SK-N-SH treated with all-trans-retinoic acid at 6 μM for 48 hours (cell line): ENCODE data around the gene ESYT2.

Experiments
- ATAC-seq: fragments of 200-7000 bp; cut with Tn5 transposase; 3 replicates; pipeline ENCODE4 v1.9.1; 2020; ENCODE audit warnings: mild to moderate bottlenecking, moderate library complexity
- ARNTL ChIP-seq: fragments of 450-650 bp; formaldehyde crosslinking; IDR thresholded peaks from 2 replicates; pipeline ENCODE4 v1.5.0; 2020; ENCODE audit warnings: low read depth, mild to moderate bottlenecking, moderate library complexity, borderline replicate concordance
- BACH2 ChIP-seq: fragments of 250-450 bp; sonication (Bioruptor Pico); IDR thresholded peaks from 2 replicates; pipeline ENCODE4 v1.9.0; 2021; ENCODE audit warnings: mild to moderate bottlenecking, borderline replicate concordance
- CSDC2 ChIP-seq: fragments of 250-450 bp; sonication (Bioruptor Pico); IDR thresholded peaks from 2 replicates; pipeline ENCODE4 v1.5.0; 2020; ENCODE audit warnings: mild to moderate bottlenecking, moderate library complexity
- CSRNP3 ChIP-seq: fragments of 250-450 bp; sonication (Bioruptor Pico); IDR thresholded peaks from 2 replicates; pipeline ENCODE4 v1.5.1; 2021; ENCODE audit warnings: mild to moderate bottlenecking, moderate library complexity
- ESRRG ChIP-seq: fragments of 250-450 bp; sonication (Bioruptor Pico); IDR thresholded peaks from 2 replicates; pipeline ENCODE4 v1.6.1; 2021; ENCODE audit warnings: mild to moderate bottlenecking
- GLIS3 ChIP-seq: fragments of 250-450 bp; sonication (Bioruptor Pico); IDR thresholded peaks from 2 replicates; pipeline ENCODE4 v1.5.0; 2020; ENCODE audit warnings: mild to moderate bottlenecking, moderate library complexity
- ISL1 ChIP-seq: fragments of 250-450 bp; sonication (Bioruptor Pico); IDR thresholded peaks from 2 replicates; pipeline ENCODE4 v2.1.2; 2022; ENCODE audit warnings: mild to moderate bottlenecking, moderate library complexity
- OSR1 ChIP-seq: fragments of 250-450 bp; sonication (Bioruptor Pico); IDR thresholded peaks from 2 replicates; pipeline ENCODE4 v1.8.0; 2022; ENCODE audit warnings: moderate library complexity, mild to moderate bottlenecking, inconsistent platforms
- POU6F1 ChIP-seq: fragments of 250-450 bp; sonication (Bioruptor Pico); IDR thresholded peaks from 2 replicates; pipeline ENCODE4 v1.8.0; 2021; ENCODE audit warnings: low read depth, mild to moderate bottlenecking, moderate library complexity, borderline replicate concordance
- PPARA ChIP-seq: fragments of 250-450 bp; sonication (Bioruptor Pico); IDR thresholded peaks from 2 replicates; pipeline ENCODE4 v1.5.0; 2020; ENCODE audit warnings: mild to moderate bottlenecking, borderline replicate concordance
- RARB ChIP-seq: fragments of 250-450 bp; sonication (Bioruptor Pico); IDR thresholded peaks from 2 replicates; pipeline ENCODE4 v1.8.0; 2021; ENCODE audit warnings: mild to moderate bottlenecking, moderate library complexity
- SNAI2 ChIP-seq: fragments of 250-450 bp; sonication (Bioruptor Pico); IDR thresholded peaks from 2 replicates; pipeline ENCODE4 v1.5.0; 2020; ENCODE audit warnings: mild to moderate bottlenecking, moderate library complexity
- TCF4 ChIP-seq: fragments of 250-450 bp; sonication (Bioruptor Pico); IDR thresholded peaks from 2 replicates; pipeline ENCODE4 v1.8.0; 2021; ENCODE audit warnings: mild to moderate bottlenecking, moderate library complexity, borderline replicate concordance
- TOX ChIP-seq: fragments of 250-450 bp; sonication (Bioruptor Pico); IDR thresholded peaks from 2 replicates; pipeline ENCODE4 v1.8.0; 2021; ENCODE audit warnings: mild to moderate bottlenecking, moderate library complexity, borderline replicate concordance
- ZC3H10 ChIP-seq: fragments of 250-450 bp; sonication (Bioruptor Pico); IDR thresholded peaks from 2 replicates; pipeline ENCODE4 v1.5.1; 2021; ENCODE audit warnings: mild to moderate bottlenecking, moderate library complexity
- ZFP3 ChIP-seq: fragments of 250-450 bp; sonication (Bioruptor Pico); IDR thresholded peaks from 2 replicates; pipeline ENCODE4 v1.5.0; 2020; ENCODE audit warnings: mild to moderate bottlenecking, moderate library complexity
- ZFP30 ChIP-seq: fragments of 450-650 bp; formaldehyde crosslinking; IDR thresholded peaks from 2 replicates; pipeline ENCODE4 v1.5.0; 2022; ENCODE audit warnings: mild to moderate bottlenecking, moderate library complexity
- ZNF565 ChIP-seq: fragments of 450-650 bp; formaldehyde crosslinking; conservative IDR thresholded peaks from 2 replicates; pipeline ENCODE4 v1.5.0; 2020; ENCODE audit warnings: low read depth, mild to moderate bottlenecking, moderate library complexity
- ZNF70 ChIP-seq: fragments of 450-650 bp; formaldehyde crosslinking; IDR thresholded peaks from 2 replicates; pipeline ENCODE4 v1.5.0; 2020; ENCODE audit warnings: mild to moderate bottlenecking, moderate library complexity
- ZNF8 ChIP-seq: fragments of 450-650 bp; formaldehyde crosslinking; IDR thresholded peaks from 2 replicates; pipeline ENCODE4 v1.5.0; 2020; ENCODE audit warnings: mild to moderate bottlenecking, moderate library complexity
- TF ChIP-seq, protein P1 (sequence below): fragments of 250-450 bp; sonication (Bioruptor Pico); IDR thresholded peaks from 2 replicates; pipeline ENCODE4 v1.8.0; 2020; ENCODE audit warnings: mild to moderate bottlenecking, moderate library complexity, borderline replicate concordance
- TF ChIP-seq, protein P2 (sequence below): fragments of 250-450 bp; sonication (Bioruptor Pico); IDR thresholded peaks from 2 replicates; pipeline ENCODE4 v1.5.1; 2020; ENCODE audit warnings: low read depth, mild to moderate bottlenecking, moderate library complexity
- TF ChIP-seq, protein P3 (sequence below): fragments of 250-450 bp; sonication (Bioruptor Pico); IDR thresholded peaks from 2 replicates; pipeline ENCODE4 v1.5.0; 2020; ENCODE audit warnings: mild to moderate bottlenecking, moderate library complexity

The ESYT2 gene

DNA sequence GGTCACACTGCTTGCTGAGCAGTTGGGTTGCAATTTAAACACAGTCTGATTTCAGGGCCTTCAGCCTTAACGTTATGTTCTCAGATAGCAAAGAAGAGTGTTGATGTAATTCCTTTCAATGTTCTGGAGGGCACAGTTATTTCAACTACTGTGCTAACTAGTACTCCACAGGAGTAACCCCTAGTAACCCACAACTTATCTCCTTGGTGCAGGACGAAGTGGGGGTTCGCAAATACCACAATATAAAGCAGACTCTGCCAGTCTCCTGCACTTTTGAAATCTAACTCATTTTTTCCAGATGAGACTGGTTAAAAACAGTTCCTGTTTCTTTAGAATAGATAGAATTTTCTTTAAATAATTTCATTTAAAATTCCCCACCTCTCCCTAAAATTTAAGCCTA is 77.6 kb downstream of the ESYT2 start:
- no peak for ATAC-seq
- TF ChIP-seq ZC3H10 (no peak), ESRRG (no peak), ARNTL (no peak), TCF4 (CRISPR knock-in tag) (no peak), PPARA (CRISPR knock-in tag) (no peak), ZNF565 (CRISPR knock-in tag) (no peak), ZNF70 (CRISPR knock-in tag) (no peak), SNAI2 (CRISPR knock-in tag) (no peak), TOX (no peak), ZFP3 (CRISPR knock-in tag) (no peak), CSDC2 (CRISPR knock-in tag) (no peak), RARB (CRISPR knock-in tag) (no peak), BACH2 (CRISPR knock-in tag) (no peak), ISL1 (CRISPR knock-in tag) (no peak), ZFP30 (CRISPR knock-in tag) (no peak), CSRNP3 (CRISPR knock-in tag) (no peak)
- TF ChIP-seq, protein P1, sequence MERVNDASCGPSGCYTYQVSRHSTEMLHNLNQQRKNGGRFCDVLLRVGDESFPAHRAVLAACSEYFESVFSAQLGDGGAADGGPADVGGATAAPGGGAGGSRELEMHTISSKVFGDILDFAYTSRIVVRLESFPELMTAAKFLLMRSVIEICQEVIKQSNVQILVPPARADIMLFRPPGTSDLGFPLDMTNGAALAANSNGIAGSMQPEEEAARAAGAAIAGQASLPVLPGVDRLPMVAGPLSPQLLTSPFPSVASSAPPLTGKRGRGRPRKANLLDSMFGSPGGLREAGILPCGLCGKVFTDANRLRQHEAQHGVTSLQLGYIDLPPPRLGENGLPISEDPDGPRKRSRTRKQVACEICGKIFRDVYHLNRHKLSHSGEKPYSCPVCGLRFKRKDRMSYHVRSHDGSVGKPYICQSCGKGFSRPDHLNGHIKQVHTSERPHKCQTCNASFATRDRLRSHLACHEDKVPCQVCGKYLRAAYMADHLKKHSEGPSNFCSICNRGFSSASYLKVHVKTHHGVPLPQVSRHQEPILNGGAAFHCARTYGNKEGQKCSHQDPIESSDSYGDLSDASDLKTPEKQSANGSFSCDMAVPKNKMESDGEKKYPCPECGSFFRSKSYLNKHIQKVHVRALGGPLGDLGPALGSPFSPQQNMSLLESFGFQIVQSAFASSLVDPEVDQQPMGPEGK = no peak
- TF ChIP-seq, protein P2, sequence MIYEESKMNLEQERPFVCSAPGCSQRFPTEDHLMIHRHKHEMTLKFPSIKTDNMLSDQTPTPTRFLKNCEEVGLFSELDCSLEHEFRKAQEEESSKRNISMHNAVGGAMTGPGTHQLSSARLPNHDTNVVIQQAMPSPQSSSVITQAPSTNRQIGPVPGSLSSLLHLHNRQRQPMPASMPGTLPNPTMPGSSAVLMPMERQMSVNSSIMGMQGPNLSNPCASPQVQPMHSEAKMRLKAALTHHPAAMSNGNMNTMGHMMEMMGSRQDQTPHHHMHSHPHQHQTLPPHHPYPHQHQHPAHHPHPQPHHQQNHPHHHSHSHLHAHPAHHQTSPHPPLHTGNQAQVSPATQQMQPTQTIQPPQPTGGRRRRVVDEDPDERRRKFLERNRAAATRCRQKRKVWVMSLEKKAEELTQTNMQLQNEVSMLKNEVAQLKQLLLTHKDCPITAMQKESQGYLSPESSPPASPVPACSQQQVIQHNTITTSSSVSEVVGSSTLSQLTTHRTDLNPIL (CRISPR knock-in tag) = no peak
- TF ChIP-seq, protein P3, sequence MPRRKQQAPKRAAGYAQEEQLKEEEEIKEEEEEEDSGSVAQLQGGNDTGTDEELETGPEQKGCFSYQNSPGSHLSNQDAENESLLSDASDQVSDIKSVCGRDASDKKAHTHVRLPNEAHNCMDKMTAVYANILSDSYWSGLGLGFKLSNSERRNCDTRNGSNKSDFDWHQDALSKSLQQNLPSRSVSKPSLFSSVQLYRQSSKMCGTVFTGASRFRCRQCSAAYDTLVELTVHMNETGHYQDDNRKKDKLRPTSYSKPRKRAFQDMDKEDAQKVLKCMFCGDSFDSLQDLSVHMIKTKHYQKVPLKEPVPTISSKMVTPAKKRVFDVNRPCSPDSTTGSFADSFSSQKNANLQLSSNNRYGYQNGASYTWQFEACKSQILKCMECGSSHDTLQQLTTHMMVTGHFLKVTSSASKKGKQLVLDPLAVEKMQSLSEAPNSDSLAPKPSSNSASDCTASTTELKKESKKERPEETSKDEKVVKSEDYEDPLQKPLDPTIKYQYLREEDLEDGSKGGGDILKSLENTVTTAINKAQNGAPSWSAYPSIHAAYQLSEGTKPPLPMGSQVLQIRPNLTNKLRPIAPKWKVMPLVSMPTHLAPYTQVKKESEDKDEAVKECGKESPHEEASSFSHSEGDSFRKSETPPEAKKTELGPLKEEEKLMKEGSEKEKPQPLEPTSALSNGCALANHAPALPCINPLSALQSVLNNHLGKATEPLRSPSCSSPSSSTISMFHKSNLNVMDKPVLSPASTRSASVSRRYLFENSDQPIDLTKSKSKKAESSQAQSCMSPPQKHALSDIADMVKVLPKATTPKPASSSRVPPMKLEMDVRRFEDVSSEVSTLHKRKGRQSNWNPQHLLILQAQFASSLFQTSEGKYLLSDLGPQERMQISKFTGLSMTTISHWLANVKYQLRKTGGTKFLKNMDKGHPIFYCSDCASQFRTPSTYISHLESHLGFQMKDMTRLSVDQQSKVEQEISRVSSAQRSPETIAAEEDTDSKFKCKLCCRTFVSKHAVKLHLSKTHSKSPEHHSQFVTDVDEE (CRISPR knock-in tag) = no peak
- TF ChIP-seq, all 23 proteins: peak for 0

DNA sequence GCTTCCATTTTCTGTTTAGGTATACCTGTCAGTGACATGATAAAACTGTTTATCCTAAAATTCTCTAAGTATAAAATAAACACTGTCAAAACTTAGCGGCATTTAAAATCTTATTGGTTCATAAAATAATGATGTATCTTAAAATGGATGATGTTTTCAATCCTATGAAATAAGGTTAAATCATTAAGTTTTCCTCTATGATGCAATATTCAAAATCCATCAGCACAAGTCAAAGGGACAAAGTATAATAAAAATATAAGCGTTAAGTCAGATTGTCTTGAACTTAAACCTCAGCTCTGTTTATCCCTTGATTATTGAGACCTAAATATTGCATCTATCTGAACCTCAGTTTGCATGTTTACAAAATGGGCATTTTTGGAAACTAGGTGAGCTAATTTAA is 78.1 kb downstream of the ESYT2 start:
- TF ChIP-seq, protein P1 = no peak
- TF ChIP-seq GLIS3 (CRISPR knock-in tag) (no peak), ZNF565 (CRISPR knock-in tag) (no peak), OSR1 (CRISPR knock-in tag) (no peak), ZNF70 (CRISPR knock-in tag) (no peak)
- ATAC-seq = no peak

DNA sequence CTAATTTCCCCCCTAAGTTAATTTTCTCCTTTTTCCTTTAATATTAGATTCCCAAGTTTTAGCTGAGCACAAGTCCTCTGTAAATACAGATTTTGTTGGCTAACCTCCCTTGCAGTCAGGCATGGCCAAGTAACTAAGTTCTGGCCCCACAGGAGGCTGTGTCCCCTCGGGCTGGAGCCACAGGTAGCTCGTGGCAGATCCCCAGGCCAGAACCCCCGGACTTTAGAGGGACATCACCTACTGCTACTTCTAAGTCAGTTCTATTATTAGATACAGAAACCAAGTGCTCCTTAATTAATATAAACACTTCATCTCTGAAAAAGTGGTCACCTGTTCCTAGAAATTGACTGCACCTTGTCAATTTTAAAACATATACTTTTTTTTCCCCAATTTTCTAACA is 78.6 kb downstream of the ESYT2 start:
- no peak for ATAC-seq
- TF ChIP-seq ZFP30 (CRISPR knock-in tag) (no peak), POU6F1 (CRISPR knock-in tag) (no peak), ZNF8 (CRISPR knock-in tag) (no peak), ESRRG (no peak), TOX (no peak), ARNTL (no peak), RARB (CRISPR knock-in tag) (no peak), BACH2 (CRISPR knock-in tag) (no peak), SNAI2 (CRISPR knock-in tag) (no peak)
- TF ChIP-seq, protein P1 = no peak
- TF ChIP-seq, protein P3 (CRISPR knock-in tag) = no peak
